Neural progenitor cell (in vitro differentiated cells): ENCODE results near the gene EDNRB. TPM values are rescaled to one million over a fixed set of nuclear protein-coding genes. Genes with fewer than 3 reads are reported as not detected.

ENCODE experiments used
- DNase-seq: peaks from one replicate; pipeline ENCODE4 v3.0.0-alpha.2; 2016; ENCODE audit warnings: low spot score
- H2AFZ ChIP-seq: fragments of 200-600 bp; sonication (generic); replicated peaks from 2 replicates; pipeline ENCODE4 v1.6.1; 2016; ENCODE audit warnings: antibody characterized with exemption
- H3F3A ChIP-seq: fragments of 200-600 bp; sonication (generic); 2 replicates; pipeline ENCODE4 v1.6.1; 2016; ENCODE audit warnings: antibody characterized with exemption, low read depth
- H3K27ac ChIP-seq: fragments of 200-600 bp; sonication (generic); 2 replicates; pipeline ENCODE4 v1.5.1; 2016; ENCODE audit warnings: mild to moderate bottlenecking
- H3K27me3 ChIP-seq: fragments of 200-600 bp; sonication (generic); 2 replicates; pipeline ENCODE4 v1.6.1; 2016; ENCODE audit warnings: mild to moderate bottlenecking, moderate library complexity
- H3K36me3 ChIP-seq: fragments of 200-600 bp; sonication (generic); 2 replicates; pipeline ENCODE4 v1.5.1; 2016
- H3K4me1 ChIP-seq: fragments of 200-600 bp; sonication (generic); 2 replicates; pipeline ENCODE4 v1.6.1; 2016; ENCODE audit warnings: mixed run types
- H3K4me2 ChIP-seq: fragments of 200-600 bp; sonication (generic); 2 replicates; pipeline ENCODE4 v1.6.1; 2016
- H3K4me3 ChIP-seq: fragments of 200-600 bp; sonication (generic); 2 replicates; pipeline ENCODE4 v1.5.1; 2016
- H3K79me2 ChIP-seq: fragments of 200-600 bp; sonication (generic); 2 replicates; pipeline ENCODE4 v1.6.1; 2016; ENCODE audit warnings: low read depth
- H3K9ac ChIP-seq: fragments of 200-600 bp; sonication (generic); 2 replicates; pipeline ENCODE4 v1.6.1; 2016
- H3K9me3 ChIP-seq: fragments of 200-600 bp; sonication (generic); 2 replicates; pipeline ENCODE4 v1.5.1; 2016; ENCODE audit warnings: low read depth
- H4K20me1 ChIP-seq: fragments of 200-600 bp; sonication (generic); 2 replicates; pipeline ENCODE4 v1.6.1; 2016; ENCODE audit warnings: low read depth
- H3K27ac Mint-ChIP-seq: 3 replicates; pipeline ENCODE4 v1.8.0; 2021; ENCODE audit warnings: mixed read lengths
- H3K27me3 Mint-ChIP-seq: 2 replicates; pipeline ENCODE4 v1.8.0; 2022; ENCODE audit warnings: low read depth, mild to moderate bottlenecking, inconsistent platforms, moderate library complexity, mixed read lengths; ENCODE audit not compliant: insufficient read depth
- H3K36me3 Mint-ChIP-seq: 3 replicates; pipeline ENCODE4 v1.8.0; 2021; ENCODE audit warnings: mixed read lengths
- H3K4me1 Mint-ChIP-seq: 3 replicates; pipeline ENCODE4 v1.8.0; 2021; ENCODE audit warnings: mixed read lengths
- H3K4me3 Mint-ChIP-seq: 3 replicates; pipeline ENCODE4 v1.8.0; 2021; ENCODE audit warnings: mild to moderate bottlenecking, moderate library complexity, mixed read lengths
- H3K9me3 Mint-ChIP-seq: 3 replicates; pipeline ENCODE4 v1.8.0; 2020; ENCODE audit warnings: mixed read lengths
- EZH2 ChIP-seq: fragments of 200-600 bp; sonication (generic); IDR thresholded peaks from 2 replicates; pipeline ENCODE4 v1.6.1; 2017; ENCODE audit warnings: antibody characterized with exemption, mild to moderate bottlenecking, moderate library complexity
- EZH2phosphoT487 ChIP-seq: fragments of 200-600 bp; sonication (generic); IDR thresholded peaks from 2 replicates; pipeline ENCODE4 v1.6.1; 2017; ENCODE audit warnings: antibody characterized with exemption
- total RNA-seq: library from RNA; depleted of rRNA; stranded (reverse); fragments of >200 nt; gene quantifications from 2 replicates; pipeline ENCODE4 v1.2.3, GENCODE V29; 2015; ENCODE audit warnings: low replicate concordance
- TF ChIP-seq, protein P1 (sequence below): fragments of 200-600 bp; sonication (generic); IDR thresholded peaks from 2 replicates; pipeline ENCODE4 v1.5.1; 2017; ENCODE audit warnings: antibody characterized with exemption, mild to moderate bottlenecking

EDNRB gene
- total RNA-seq, 1 donor from 2014 or later, result 2.2 TPM

DNA sequence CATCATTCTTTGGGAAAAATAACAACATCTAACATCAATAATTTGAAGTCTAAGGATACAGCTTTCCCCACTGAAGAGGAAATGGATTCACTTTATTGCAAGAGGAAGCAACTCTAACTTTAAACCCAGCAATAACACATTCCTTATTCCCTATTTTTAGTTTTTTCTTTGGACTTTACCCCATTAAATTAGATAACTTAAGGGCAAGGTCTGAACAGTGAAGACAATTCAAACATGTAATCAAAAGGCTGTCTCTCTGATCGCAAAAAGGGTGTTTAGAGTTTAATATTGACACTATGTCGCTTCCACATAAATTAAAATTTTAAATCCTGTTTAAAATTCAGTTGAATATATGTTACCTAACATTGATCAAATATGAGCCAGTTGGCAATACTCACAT is 10.1 kb downstream of the EDNRB start:
- Mint-ChIP-seq H3K36me3 (peaks cover 2% of the 10 kb centered on the region), H3K27ac (no peak overlapping the region), H3K4me1 (peaks cover 8% of the 10 kb centered on the region), H3K4me3 (no peak overlapping the region), H3K27me3 (no peaks in the 10 kb centered on the region), H3K9me3 (no peaks in the 10 kb centered on the region)
- Histone ChIP-seq H3K9ac (no peak overlapping the region), H3K27me3 (no peaks in the 10 kb centered on the region), H3K36me3 (no peaks in the 10 kb centered on the region), H3K4me3 (no peak overlapping the region), H3K27ac (no peak overlapping the region), H2AFZ (no peak overlapping the region), H3F3A (no peaks in the 10 kb centered on the region), H3K4me2 (no peak overlapping the region), H3K4me1 (peaks cover 14% of the 10 kb centered on the region), H3K9me3 (no peaks in the 10 kb centered on the region), H4K20me1 (no peaks in the 10 kb centered on the region), H3K79me2 (no peaks in the 10 kb centered on the region)
- TF ChIP-seq EZH2, result no peak
- TF ChIP-seq EZH2phosphoT487, result no peak
- TF ChIP-seq, protein P1, sequence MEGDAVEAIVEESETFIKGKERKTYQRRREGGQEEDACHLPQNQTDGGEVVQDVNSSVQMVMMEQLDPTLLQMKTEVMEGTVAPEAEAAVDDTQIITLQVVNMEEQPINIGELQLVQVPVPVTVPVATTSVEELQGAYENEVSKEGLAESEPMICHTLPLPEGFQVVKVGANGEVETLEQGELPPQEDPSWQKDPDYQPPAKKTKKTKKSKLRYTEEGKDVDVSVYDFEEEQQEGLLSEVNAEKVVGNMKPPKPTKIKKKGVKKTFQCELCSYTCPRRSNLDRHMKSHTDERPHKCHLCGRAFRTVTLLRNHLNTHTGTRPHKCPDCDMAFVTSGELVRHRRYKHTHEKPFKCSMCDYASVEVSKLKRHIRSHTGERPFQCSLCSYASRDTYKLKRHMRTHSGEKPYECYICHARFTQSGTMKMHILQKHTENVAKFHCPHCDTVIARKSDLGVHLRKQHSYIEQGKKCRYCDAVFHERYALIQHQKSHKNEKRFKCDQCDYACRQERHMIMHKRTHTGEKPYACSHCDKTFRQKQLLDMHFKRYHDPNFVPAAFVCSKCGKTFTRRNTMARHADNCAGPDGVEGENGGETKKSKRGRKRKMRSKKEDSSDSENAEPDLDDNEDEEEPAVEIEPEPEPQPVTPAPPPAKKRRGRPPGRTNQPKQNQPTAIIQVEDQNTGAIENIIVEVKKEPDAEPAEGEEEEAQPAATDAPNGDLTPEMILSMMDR, result no peak
- no peak for DNase-seq

DNA sequence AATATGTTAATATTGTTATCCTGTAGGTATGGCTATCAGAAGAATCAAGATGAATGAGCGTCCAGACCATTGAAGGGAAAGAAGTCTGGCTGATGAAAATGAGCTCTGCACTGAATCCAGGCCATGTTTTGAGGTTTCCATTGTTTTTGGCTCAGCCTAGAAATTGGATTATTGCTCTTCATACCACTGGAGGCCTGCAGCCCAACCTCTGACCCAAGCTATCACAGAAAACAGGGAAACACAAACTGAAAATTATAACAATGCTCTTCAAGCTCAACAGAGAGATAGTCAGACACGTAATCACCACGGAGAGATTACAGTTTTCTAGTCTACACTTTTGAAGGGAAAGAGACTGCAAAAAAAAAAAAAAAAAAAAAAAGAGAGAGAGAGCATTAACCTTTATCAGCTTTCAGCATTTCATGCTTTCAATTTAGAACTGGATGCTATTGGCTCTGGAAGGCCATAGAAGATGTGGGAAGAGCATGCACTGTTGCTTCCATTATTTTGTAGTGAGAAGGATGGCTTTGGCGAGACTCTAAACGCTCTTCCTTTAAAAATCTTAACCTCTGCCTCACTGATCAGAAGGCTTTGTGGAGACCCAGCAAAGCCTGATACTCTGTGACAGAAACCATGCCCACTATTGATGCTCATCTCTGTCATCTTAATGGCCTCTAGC is 10.8 kb downstream of the EDNRB start:
- Mint-ChIP-seq H3K4me1 (peaks cover 8% of the 10 kb centered on the region), H3K27me3 (no peaks in the 10 kb centered on the region), H3K27ac (peak overlapping the region; percentile 4), H3K4me3 (no peak overlapping the region), H3K9me3 (peaks cover 1% of the 10 kb centered on the region), H3K36me3 (peaks cover 2% of the 10 kb centered on the region)
- Histone ChIP-seq H3K27me3 (no peaks in the 10 kb centered on the region), H3K4me2 (peak overlapping the region; percentile 6), H3K9me3 (no peaks in the 10 kb centered on the region), H3K4me3 (no peak overlapping the region), H3K79me2 (no peaks in the 10 kb centered on the region), H4K20me1 (no peaks in the 10 kb centered on the region), H2AFZ (peak overlapping the region; percentile 22), H3K27ac (no peak overlapping the region), H3K4me1 (peaks cover 14% of the 10 kb centered on the region), H3K9ac (no peak overlapping the region), H3K36me3 (no peaks in the 10 kb centered on the region), H3F3A (no peaks in the 10 kb centered on the region)
- DNase-seq, result no peak
- TF ChIP-seq, protein P1, result no peak
- TF ChIP-seq EZH2phosphoT487 (no peak), EZH2 (no peak)

DNA sequence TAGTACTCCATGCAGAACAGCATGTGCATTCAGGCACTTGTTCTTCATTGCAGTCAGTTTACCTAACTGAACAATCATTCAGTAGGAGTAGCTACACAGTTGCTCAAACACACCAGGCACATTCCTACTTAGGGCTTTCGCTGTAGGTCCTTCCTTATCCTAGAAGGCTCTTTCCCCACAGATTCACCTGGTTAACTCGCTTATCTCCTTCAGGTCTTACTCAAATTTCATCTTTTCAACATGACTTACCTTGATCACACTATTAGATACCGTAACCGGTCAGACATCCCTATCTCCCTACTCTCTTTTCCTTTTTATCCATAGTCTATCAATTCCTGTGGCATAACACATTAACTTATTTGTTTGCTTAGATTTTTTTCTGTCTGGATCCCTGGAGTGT is 14.6 kb downstream of the EDNRB start:
- Histone ChIP-seq H3K9ac (no peak overlapping the region), H3F3A (no peaks in the 10 kb centered on the region), H3K27me3 (no peaks in the 10 kb centered on the region), H4K20me1 (no peaks in the 10 kb centered on the region), H3K4me2 (no peak overlapping the region), H2AFZ (no peak overlapping the region), H3K4me3 (no peak overlapping the region), H3K36me3 (no peaks in the 10 kb centered on the region), H3K79me2 (no peaks in the 10 kb centered on the region), H3K4me1 (peaks cover 14% of the 10 kb centered on the region), H3K27ac (no peak overlapping the region), H3K9me3 (no peaks in the 10 kb centered on the region)
- Mint-ChIP-seq H3K27ac (no peak overlapping the region), H3K4me3 (no peak overlapping the region), H3K9me3 (peaks cover 8% of the 10 kb centered on the region), H3K4me1 (peaks cover 8% of the 10 kb centered on the region), H3K36me3 (peaks cover 6% of the 10 kb centered on the region), H3K27me3 (peaks cover 2% of the 10 kb centered on the region)
- TF ChIP-seq, protein P1, result no peak
- no peak for TF ChIP-seq EZH2phosphoT487
- no peak for TF ChIP-seq EZH2
- DNase-seq, result no peak
